Measurements from ENCODE around the gene CDK19.

CDK19 gene

GRCh38 chr6:110636781-110637180, 178.5 kb downstream of the CDK19 start:
- CTCF ChIA-PET = interaction anchor here (1.1 to 1.7 kb wide), 2 partner anchors 17 to 34 kb away, joined by 4 to 7 read pairs; no protein-coding TSS in a partner anchor
- no peak for DNase-seq (ENCODE audit: extremely low spot score)
- TF ChIP-seq, protein P1, sequence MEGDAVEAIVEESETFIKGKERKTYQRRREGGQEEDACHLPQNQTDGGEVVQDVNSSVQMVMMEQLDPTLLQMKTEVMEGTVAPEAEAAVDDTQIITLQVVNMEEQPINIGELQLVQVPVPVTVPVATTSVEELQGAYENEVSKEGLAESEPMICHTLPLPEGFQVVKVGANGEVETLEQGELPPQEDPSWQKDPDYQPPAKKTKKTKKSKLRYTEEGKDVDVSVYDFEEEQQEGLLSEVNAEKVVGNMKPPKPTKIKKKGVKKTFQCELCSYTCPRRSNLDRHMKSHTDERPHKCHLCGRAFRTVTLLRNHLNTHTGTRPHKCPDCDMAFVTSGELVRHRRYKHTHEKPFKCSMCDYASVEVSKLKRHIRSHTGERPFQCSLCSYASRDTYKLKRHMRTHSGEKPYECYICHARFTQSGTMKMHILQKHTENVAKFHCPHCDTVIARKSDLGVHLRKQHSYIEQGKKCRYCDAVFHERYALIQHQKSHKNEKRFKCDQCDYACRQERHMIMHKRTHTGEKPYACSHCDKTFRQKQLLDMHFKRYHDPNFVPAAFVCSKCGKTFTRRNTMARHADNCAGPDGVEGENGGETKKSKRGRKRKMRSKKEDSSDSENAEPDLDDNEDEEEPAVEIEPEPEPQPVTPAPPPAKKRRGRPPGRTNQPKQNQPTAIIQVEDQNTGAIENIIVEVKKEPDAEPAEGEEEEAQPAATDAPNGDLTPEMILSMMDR (IDR thresholded peaks at IDR 0.05; ENCODE audit: control extremely low read depth, extremely low read depth, low read depth, missing control alignments) = no peak
- POLR2A ChIA-PET = no interaction called here

- TF ChIP-seq, protein P1 (IDR thresholded peaks at IDR 0.05; ENCODE audit: control extremely low read depth, extremely low read depth, low read depth, missing control alignments) = no peak
- POLR2A ChIA-PET = no interaction called here
- CTCF ChIA-PET = interaction anchor here (1.2 to 1.7 kb wide), 2 partner anchors 34 to 47 kb away, joined by 3 to 4 read pairs; no protein-coding TSS in a partner anchor
- DNase-seq (ENCODE audit: extremely low spot score) = no peak
These were observed 180.2 kb downstream of the CDK19 start for GRCh38 chr6:110635096-110635495.

DNA sequence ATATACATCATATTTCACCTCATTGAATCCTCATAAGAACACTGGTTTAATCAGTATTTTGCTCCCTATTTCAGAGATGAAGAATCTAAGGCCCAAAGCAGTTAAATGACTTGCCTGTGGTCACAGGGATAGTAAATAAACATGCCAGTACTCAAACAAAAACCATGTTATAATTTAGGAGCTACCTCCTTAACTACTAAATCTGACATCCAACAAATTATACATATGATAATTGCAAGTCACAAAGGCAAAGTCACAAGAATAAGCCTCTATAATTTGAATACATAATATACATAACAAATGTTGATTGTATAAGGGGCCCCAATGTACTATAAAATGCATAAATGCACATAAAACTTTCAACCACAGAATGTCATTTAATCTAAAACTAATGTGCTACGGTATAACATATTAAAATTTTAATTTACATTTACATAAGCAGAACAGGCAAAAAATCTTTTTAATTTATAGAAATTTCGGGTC, 181.5 kb downstream of the CDK19 start:
- POLR2A ChIA-PET = no interaction called here
- CTCF ChIA-PET = interaction anchor here (1.2 to 1.7 kb wide), 2 partner anchors 35 to 48 kb away, joined by 3 to 4 read pairs; no protein-coding TSS in a partner anchor
- TF ChIP-seq, protein P1 (IDR thresholded peaks at IDR 0.05; ENCODE audit: control extremely low read depth, extremely low read depth, low read depth, missing control alignments) = no peak

GRCh38 chr6:110629153-110629552, 186.1 kb downstream of the CDK19 start:
- TF ChIP-seq, protein P1 (IDR thresholded peaks at IDR 0.05; ENCODE audit: control extremely low read depth, extremely low read depth, low read depth, missing control alignments) = no peak
- ChIA-PET POLR2A (no interaction called here), CTCF (interaction anchor here (1.2 to 5.0 kb wide), 2 partner anchors 10 to 14 kb away, joined by 3 to 27 read pairs; no protein-coding TSS in a partner anchor)
- no peak for DNase-seq (ENCODE audit: extremely low spot score)

More for the DNA sequence above, 181.5 kb downstream of the CDK19 start:
- DNase-seq (ENCODE audit: extremely low spot score) = no peak

GRCh38 chr6:110628330-110628729, 186.9 kb downstream of the CDK19 start:
- CTCF ChIA-PET = interaction anchor here (5.0 kb wide), 1 partner anchor 9 kb away, joined by 27 read pairs; no protein-coding TSS in a partner anchor
- TF ChIP-seq, protein P1 (IDR thresholded peaks at IDR 0.05; ENCODE audit: control extremely low read depth, extremely low read depth, low read depth, missing control alignments) = no peak
- POLR2A ChIA-PET = no interaction called here
- no peak for DNase-seq (ENCODE audit: extremely low spot score)

GRCh38 chr6:110626442-110626841, 188.8 kb downstream of the CDK19 start:
- TF ChIP-seq, protein P1 (IDR thresholded peaks at IDR 0.05; ENCODE audit: control extremely low read depth, extremely low read depth, low read depth, missing control alignments) = no peak
- POLR2A ChIA-PET = no interaction called here
- no peak for DNase-seq (ENCODE audit: extremely low spot score)
- CTCF ChIA-PET = no interaction called here
